Neural cell (in vitro differentiated cells): ENCODE measurements around the gene TSPAN9. TPM values are rescaled to one million over a fixed set of nuclear protein-coding genes. Genes with fewer than 3 reads are reported as not detected.

Source experiments
- H2AFZ ChIP-seq: fragments of 200-600, 300-800 bp; sonication (generic), shearing (Covaris generic); 2 replicates; pipeline ENCODE4 v1.6.0; 2014; ENCODE audit warnings: low read depth, mild to moderate bottlenecking, antibody characterized with exemption, low read length, moderate library complexity
- H3F3A ChIP-seq: fragments of 200-600 bp; shearing (Covaris generic); 2 replicates; pipeline ENCODE4 v1.6.1; 2016; ENCODE audit warnings: mild to moderate bottlenecking, moderate library complexity, mixed read lengths, antibody characterized with exemption, low read length; ENCODE audit not compliant: insufficient read depth, poor library complexity, severe bottlenecking
- H3K27ac ChIP-seq: fragments of 200-600, 300-800 bp; sonication (generic), shearing (Covaris generic); 2 replicates; pipeline ENCODE4 v1.5.1; 2014; ENCODE audit warnings: mild to moderate bottlenecking, low read length, moderate library complexity
- H3K27me3 ChIP-seq: fragments of 300-800, 200-600 bp; sonication (generic), shearing (Covaris generic); 2 replicates; pipeline ENCODE4 v1.6.0; 2014; ENCODE audit warnings: mild to moderate bottlenecking, low read depth, low read length, moderate library complexity; ENCODE audit not compliant: insufficient read depth
- H3K36me3 ChIP-seq: fragments of 300-800, 200-600 bp; sonication (generic), shearing (Covaris generic); 2 replicates; pipeline ENCODE4 v1.5.1; 2014; ENCODE audit warnings: mild to moderate bottlenecking, antibody characterized with exemption, low read length, moderate library complexity; ENCODE audit not compliant: insufficient read depth
- H3K4me2 ChIP-seq: fragments of 300-800, 200-600 bp; sonication (generic), shearing (Covaris generic); 2 replicates; pipeline ENCODE4 v1.6.0; 2014; ENCODE audit warnings: mild to moderate bottlenecking, low read length
- H3K4me3 ChIP-seq: fragments of 300-800, 200-600 bp; sonication (generic), shearing (Covaris generic); 2 replicates; pipeline ENCODE4 v1.5.1; 2014; ENCODE audit warnings: mild to moderate bottlenecking, low read length, moderate library complexity
- H3K79me2 ChIP-seq: fragments of 200-600 bp; shearing (Covaris generic); replicated peaks from 2 replicates; pipeline ENCODE4 v1.6.0; 2014; ENCODE audit warnings: mild to moderate bottlenecking, low read length, moderate library complexity; ENCODE audit not compliant: insufficient read depth
- H3K9ac ChIP-seq: fragments of 300-800, 200-600 bp; sonication (generic), shearing (Covaris generic); 2 replicates; pipeline ENCODE4 v1.6.1; 2016; ENCODE audit warnings: mild to moderate bottlenecking, low read length, mixed read lengths
- H3K9me2 ChIP-seq: fragments of 200-600 bp; shearing (Covaris generic); 2 replicates; pipeline ENCODE4 v1.6.1; 2016; ENCODE audit warnings: mild to moderate bottlenecking, low read length, mixed read lengths; ENCODE audit not compliant: insufficient read depth
- H3K9me3 ChIP-seq: fragments of 200-600, 300-800 bp; sonication (generic), shearing (Covaris generic); 2 replicates; pipeline ENCODE4 v1.6.1; 2016; ENCODE audit warnings: mild to moderate bottlenecking, mixed run types, low read length, moderate library complexity, mixed read lengths
- H4K20me1 ChIP-seq: fragments of 200-600 bp; shearing (Covaris generic); 2 replicates; pipeline ENCODE4 v1.6.1; 2016; ENCODE audit warnings: mild to moderate bottlenecking, mixed run types; ENCODE audit not compliant: insufficient read depth
- CTCF ChIP-seq: fragments of 450-650 bp; IDR thresholded peaks from 2 replicates; pipeline ENCODE4 v1.5.1; 2014; ENCODE audit warnings: antibody characterized with exemption, mild to moderate bottlenecking, moderate library complexity; ENCODE audit not compliant: poor library complexity, severe bottlenecking
- EP300 ChIP-seq: fragments of 450-650 bp; conservative IDR thresholded peaks from 2 replicates; pipeline ENCODE4 v1.6.1; 2014; ENCODE audit warnings: antibody characterized with exemption, mild to moderate bottlenecking, moderate library complexity; ENCODE audit not compliant: poor library complexity, severe bottlenecking
- EZH2 ChIP-seq: fragments of 200-600, 300-800 bp; shearing (Covaris generic), sonication (generic); IDR thresholded peaks from 2 replicates; pipeline ENCODE4 v1.6.1; 2014; ENCODE audit warnings: antibody characterized with exemption, low read length, borderline replicate concordance, mild to moderate bottlenecking; ENCODE audit not compliant: insufficient read depth, poor library complexity, severe bottlenecking
- MXI1 ChIP-seq: fragments of 450-650 bp; conservative IDR thresholded peaks from 2 replicates; pipeline ENCODE4 v1.6.1; 2014; ENCODE audit warnings: antibody characterized with exemption, mild to moderate bottlenecking; ENCODE audit not compliant: poor library complexity, severe bottlenecking
- POLR2AphosphoS5 ChIP-seq: IDR thresholded peaks from 2 replicates; pipeline ENCODE4 v1.6.1; 2012
- RAD21 ChIP-seq: fragments of 450-650 bp; conservative IDR thresholded peaks from 2 replicates; pipeline ENCODE4 v1.6.1; 2014; ENCODE audit warnings: antibody characterized with exemption, mild to moderate bottlenecking, moderate library complexity
- SMC3 ChIP-seq: fragments of 450-650 bp; conservative IDR thresholded peaks from 2 replicates; pipeline ENCODE4 v1.6.1; 2014; ENCODE audit warnings: antibody characterized with exemption, mild to moderate bottlenecking, moderate library complexity; ENCODE audit not compliant: poor library complexity
- TAF1 ChIP-seq: IDR thresholded peaks from 2 replicates; pipeline ENCODE4 v1.6.1; 2012; ENCODE audit warnings: low read depth
- polyA plus RNA-seq: library from polyadenylated mRNA; depleted of rRNA; stranded (reverse); fragments of >200 nt; gene quantifications from 2 replicates; pipeline ENCODE4 v1.2.3, GENCODE V29; 2014
- TF ChIP-seq, protein P1 (sequence below): IDR thresholded peaks from 2 replicates; pipeline ENCODE4 v1.6.1; 2012; ENCODE audit warnings: borderline replicate concordance

Gene TSPAN9
- polyA plus RNA-seq, 1 donor from 2014 or later, result 11.9 TPM

DNA sequence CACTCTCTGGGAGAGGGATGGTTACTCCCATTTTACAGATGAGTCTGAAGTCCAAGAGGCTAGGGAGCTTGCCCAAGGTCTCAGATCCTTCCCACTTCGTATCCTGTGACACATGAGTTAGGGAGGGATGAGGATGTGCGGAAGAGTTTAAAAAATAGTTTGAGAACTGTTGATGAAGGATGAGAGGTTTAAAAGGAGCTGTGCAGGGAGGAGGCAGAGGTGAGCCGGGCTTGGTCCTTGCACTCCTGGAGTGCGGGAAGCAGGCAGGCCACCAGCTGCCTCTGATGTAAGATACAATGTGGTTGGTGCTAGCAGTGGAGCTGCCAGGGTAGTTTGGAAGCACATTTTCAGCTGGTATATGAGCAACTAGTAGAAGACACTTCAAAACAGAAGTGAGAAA, 46.5 kb downstream of the TSPAN9 start:
- Histone ChIP-seq H3K9me3 (peaks cover 4% of the 10 kb centered on the region), H3K9ac (no peak overlapping the region), H3K36me3 (no peaks in the 10 kb centered on the region), H3K9me2 (no peaks in the 10 kb centered on the region), H3K4me3 (no peak overlapping the region), H4K20me1 (no peaks in the 10 kb centered on the region), H2AFZ (no peak overlapping the region), H3K27ac (no peak overlapping the region), H3K27me3 (no peaks in the 10 kb centered on the region), H3K79me2 (no peaks in the 10 kb centered on the region), H3F3A (no peaks in the 10 kb centered on the region), H3K4me2 (no peak overlapping the region)
- TF ChIP-seq RAD21, result no peak
- no peak for TF ChIP-seq MXI1
- TF ChIP-seq SMC3, result no peak
- TF ChIP-seq EP300, result no peak
- TF ChIP-seq EZH2, result no peak

DNA sequence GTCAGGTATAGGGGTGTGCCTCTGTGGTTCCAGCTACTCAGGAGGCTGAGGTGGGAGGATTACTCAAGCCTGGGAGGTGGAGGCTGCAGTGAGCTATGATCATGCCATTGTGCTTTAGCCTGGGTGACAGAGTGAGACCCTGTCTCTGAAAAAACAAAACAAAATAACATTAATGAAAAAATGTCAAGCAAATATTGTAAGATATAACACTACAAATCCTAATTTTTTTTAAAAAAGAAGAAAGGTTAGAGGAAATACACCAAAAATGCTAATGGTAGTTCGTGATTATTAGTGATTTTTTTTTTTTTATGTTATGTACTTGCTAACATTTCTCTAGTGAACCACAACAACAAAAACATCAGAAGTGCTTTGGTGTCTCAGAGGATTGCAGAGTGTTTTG, 47.7 kb downstream of the TSPAN9 start:
- Histone ChIP-seq H3K27ac (no peak overlapping the region), H3K9ac (no peak overlapping the region), H3K4me3 (no peak overlapping the region), H3K79me2 (no peaks in the 10 kb centered on the region), H2AFZ (no peak overlapping the region), H3K36me3 (no peaks in the 10 kb centered on the region), H3K27me3 (no peaks in the 10 kb centered on the region), H3F3A (no peaks in the 10 kb centered on the region), H3K9me3 (peaks cover 8% of the 10 kb centered on the region), H3K9me2 (no peaks in the 10 kb centered on the region), H3K4me2 (no peak overlapping the region), H4K20me1 (no peaks in the 10 kb centered on the region)
- TF ChIP-seq, protein P1, sequence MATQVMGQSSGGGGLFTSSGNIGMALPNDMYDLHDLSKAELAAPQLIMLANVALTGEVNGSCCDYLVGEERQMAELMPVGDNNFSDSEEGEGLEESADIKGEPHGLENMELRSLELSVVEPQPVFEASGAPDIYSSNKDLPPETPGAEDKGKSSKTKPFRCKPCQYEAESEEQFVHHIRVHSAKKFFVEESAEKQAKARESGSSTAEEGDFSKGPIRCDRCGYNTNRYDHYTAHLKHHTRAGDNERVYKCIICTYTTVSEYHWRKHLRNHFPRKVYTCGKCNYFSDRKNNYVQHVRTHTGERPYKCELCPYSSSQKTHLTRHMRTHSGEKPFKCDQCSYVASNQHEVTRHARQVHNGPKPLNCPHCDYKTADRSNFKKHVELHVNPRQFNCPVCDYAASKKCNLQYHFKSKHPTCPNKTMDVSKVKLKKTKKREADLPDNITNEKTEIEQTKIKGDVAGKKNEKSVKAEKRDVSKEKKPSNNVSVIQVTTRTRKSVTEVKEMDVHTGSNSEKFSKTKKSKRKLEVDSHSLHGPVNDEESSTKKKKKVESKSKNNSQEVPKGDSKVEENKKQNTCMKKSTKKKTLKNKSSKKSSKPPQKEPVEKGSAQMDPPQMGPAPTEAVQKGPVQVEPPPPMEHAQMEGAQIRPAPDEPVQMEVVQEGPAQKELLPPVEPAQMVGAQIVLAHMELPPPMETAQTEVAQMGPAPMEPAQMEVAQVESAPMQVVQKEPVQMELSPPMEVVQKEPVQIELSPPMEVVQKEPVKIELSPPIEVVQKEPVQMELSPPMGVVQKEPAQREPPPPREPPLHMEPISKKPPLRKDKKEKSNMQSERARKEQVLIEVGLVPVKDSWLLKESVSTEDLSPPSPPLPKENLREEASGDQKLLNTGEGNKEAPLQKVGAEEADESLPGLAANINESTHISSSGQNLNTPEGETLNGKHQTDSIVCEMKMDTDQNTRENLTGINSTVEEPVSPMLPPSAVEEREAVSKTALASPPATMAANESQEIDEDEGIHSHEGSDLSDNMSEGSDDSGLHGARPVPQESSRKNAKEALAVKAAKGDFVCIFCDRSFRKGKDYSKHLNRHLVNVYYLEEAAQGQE, result no peak
- TF ChIP-seq EZH2, result no peak
- TF ChIP-seq SMC3, result no peak
- TF ChIP-seq POLR2AphosphoS5, result no peak
- TF ChIP-seq CTCF, result no peak
- no peak for TF ChIP-seq EP300
- TF ChIP-seq RAD21, result no peak
- TF ChIP-seq MXI1, result no peak
- TF ChIP-seq TAF1, result no peak
